Activated naive CD8-positive, alpha-beta T cell treated with anti-CD3 and anti-CD28 coated beads for 36 hours (primary cell): ENCODE measurements around the gene PRRX1. TPM values are rescaled to one million over a fixed set of nuclear protein-coding genes. Genes with fewer than 3 reads are reported as not detected.

ENCODE experiments used
- DNase-seq: peaks from one replicate; pipeline ENCODE4 v3.0.0; 2021
- H3K27ac Mint-ChIP-seq: one replicate; pipeline ENCODE4 v1.8.0; 2022; ENCODE audit warnings: mild to moderate bottlenecking, moderate library complexity, mixed read lengths
- H3K27me3 Mint-ChIP-seq: one replicate; pipeline ENCODE4 v1.8.0; 2022; ENCODE audit warnings: mild to moderate bottlenecking, mixed read lengths
- H3K36me3 Mint-ChIP-seq: one replicate; pipeline ENCODE4 v1.8.0; 2021; ENCODE audit warnings: mild to moderate bottlenecking, mixed read lengths
- H3K4me1 Mint-ChIP-seq: one replicate; pipeline ENCODE4 v1.8.0; 2021; ENCODE audit warnings: mixed read lengths
- H3K4me3 Mint-ChIP-seq: one replicate; pipeline ENCODE4 v1.8.0; 2022; ENCODE audit warnings: mild to moderate bottlenecking, moderate library complexity, mixed read lengths
- H3K9me3 Mint-ChIP-seq: one replicate; pipeline ENCODE4 v1.8.0; 2022; ENCODE audit warnings: mixed read lengths
- total RNA-seq, 2 experiments: library from RNA; stranded (reverse); gene quantifications; one replicate each; pipeline ENCODE4 v1.2.3, GENCODE V29; 2021

The PRRX1 gene
- total RNA-seq, 2 experiments from 2014 or later: not detected

DNA sequence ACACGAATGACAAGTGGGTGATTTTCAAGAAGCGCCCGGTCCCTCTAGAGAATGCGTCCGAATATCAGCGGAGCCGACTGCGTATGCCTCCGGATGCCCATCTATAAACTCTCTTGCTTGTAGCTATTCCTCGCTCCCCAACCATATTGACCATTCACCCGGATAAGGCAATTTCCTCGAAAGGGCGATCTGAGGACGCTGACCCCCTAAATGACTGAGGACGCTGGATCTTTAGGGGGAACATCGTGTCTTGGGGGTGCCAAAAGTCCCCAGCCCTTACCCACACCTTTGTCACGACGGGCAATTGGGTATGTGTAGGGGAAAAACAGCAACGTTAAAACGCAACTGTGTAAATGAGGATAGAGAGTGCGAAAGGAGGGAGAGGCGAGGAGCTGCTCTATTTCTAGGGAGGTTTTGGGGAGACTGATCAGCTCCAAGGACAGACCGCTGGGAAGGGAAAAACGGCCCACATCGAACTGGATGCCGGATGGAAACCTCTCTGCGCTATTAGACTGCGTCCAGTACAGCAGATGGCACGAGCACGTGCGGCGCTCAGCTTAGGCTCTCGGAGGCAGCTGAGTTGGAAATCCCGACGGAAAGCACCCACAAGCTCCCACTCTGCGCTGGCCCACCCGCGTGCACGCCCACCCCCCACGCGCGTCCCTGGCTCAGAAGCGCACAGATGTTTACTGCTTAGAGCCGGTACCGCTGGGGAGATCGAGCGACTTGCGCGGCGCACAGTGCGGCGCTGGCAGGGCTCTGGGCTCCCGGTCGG, 2.9 kb upstream of the PRRX1 start:
- Mint-ChIP-seq H3K27me3 (peaks cover 98% of the 10 kb centered on the region), H3K9me3 (no peaks in the 10 kb centered on the region), H3K36me3 (peaks cover 3% of the 10 kb centered on the region), H3K4me1 (peaks cover 19% of the 10 kb centered on the region), H3K4me3 (peak overlapping the region; percentile 33), H3K27ac (no peak overlapping the region)
- DNase-seq: no peak

DNA sequence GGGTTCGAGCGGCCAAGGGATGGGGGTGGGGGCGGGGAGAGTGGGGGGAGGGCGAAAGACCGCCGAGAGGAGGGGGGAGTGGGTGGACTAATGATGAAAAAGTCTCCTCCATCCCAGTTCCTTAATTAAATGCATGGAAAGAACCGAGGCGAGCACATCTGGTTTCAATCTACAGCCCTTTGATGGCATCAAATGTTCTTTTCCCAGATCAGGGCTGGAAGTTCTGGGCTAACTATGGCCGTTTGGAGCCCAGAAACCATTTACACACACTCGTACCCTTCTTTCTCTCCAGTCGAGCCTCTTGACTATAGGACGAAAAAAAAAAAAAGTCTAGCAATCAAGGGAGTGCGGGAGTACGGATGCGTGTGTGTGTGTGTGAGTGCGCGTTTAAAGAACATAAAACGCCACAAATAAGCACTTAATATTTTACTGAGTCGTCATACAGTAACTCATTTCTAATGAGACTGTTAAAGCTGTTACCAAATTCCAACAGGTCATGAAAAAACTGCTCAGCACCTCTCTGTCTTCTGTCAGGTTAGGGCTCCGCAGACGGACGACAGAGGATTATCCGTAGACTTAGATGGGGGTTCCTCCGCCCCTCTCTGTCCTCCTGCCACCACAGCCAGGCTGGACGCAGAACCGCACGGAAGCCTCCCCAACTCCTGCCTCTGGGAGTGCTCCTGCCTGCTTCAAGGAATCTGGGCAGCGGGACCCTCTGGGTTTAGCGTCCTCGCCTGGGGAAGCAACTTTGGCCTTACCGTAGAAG, 2.1 kb upstream of the PRRX1 start:
- Mint-ChIP-seq H3K4me1 (peaks cover 22% of the 10 kb centered on the region), H3K9me3 (peaks cover 4% of the 10 kb centered on the region), H3K36me3 (peaks cover 5% of the 10 kb centered on the region), H3K27ac (no peak overlapping the region), H3K4me3 (no peak overlapping the region), H3K27me3 (peaks cover 98% of the 10 kb centered on the region)
- no peak for DNase-seq

GRCh38 chr1:170662561-170663403, 1.1 kb upstream of the PRRX1 start:
- DNase-seq: no peak
- H3K9me3 Mint-ChIP-seq: peaks cover 6% of the 10 kb centered on the region
- peaks cover 98% of the 10 kb centered on the region for H3K27me3 Mint-ChIP-seq
- peaks cover 25% of the 10 kb centered on the region for H3K4me1 Mint-ChIP-seq
- no peak overlapping the region for H3K27ac Mint-ChIP-seq
- H3K36me3 Mint-ChIP-seq: peaks cover 5% of the 10 kb centered on the region
- no peak overlapping the region for H3K4me3 Mint-ChIP-seq

GRCh38 chr1:170663404-170664092, 383 bp upstream of the PRRX1 start:
- no peak for DNase-seq
- Mint-ChIP-seq H3K27ac (no peak overlapping the region), H3K4me3 (no peak overlapping the region), H3K36me3 (peaks cover 5% of the 10 kb centered on the region), H3K27me3 (peaks cover 100% of the 10 kb centered on the region), H3K9me3 (peaks cover 6% of the 10 kb centered on the region), H3K4me1 (peaks cover 29% of the 10 kb centered on the region)

- H3K27me3 Mint-ChIP-seq: peaks cover 100% of the 10 kb centered on the region
- H3K27ac Mint-ChIP-seq: no peak overlapping the region
- H3K4me1 Mint-ChIP-seq: peaks cover 30% of the 10 kb centered on the region
- no peak for DNase-seq
- H3K36me3 Mint-ChIP-seq: peaks cover 5% of the 10 kb centered on the region
- no peak overlapping the region for H3K4me3 Mint-ChIP-seq
- peaks cover 6% of the 10 kb centered on the region for H3K9me3 Mint-ChIP-seq
Measured at GRCh38 chr1:170664828-170665612, 1.1 kb downstream of the PRRX1 start.

GRCh38 chr1:170665629-170666028, 1.7 kb downstream of the PRRX1 start:
- peaks cover 100% of the 10 kb centered on the region for H3K27me3 Mint-ChIP-seq

GRCh38 chr1:170666541-170667254, 2.8 kb downstream of the PRRX1 start:
- H3K9me3 Mint-ChIP-seq: peaks cover 6% of the 10 kb centered on the region
- no peak for DNase-seq
- no peak overlapping the region for H3K27ac Mint-ChIP-seq
- peaks cover 100% of the 10 kb centered on the region for H3K27me3 Mint-ChIP-seq
- H3K36me3 Mint-ChIP-seq: peaks cover 5% of the 10 kb centered on the region
- peak overlapping the region; percentile 18 for H3K4me3 Mint-ChIP-seq
- peaks cover 26% of the 10 kb centered on the region for H3K4me1 Mint-ChIP-seq

More at GRCh38 chr1:170665629-170666028, 1.7 kb downstream of the PRRX1 start:
- Mint-ChIP-seq H3K36me3 (peaks cover 5% of the 10 kb centered on the region), H3K4me1 (peaks cover 30% of the 10 kb centered on the region), H3K27ac (no peak overlapping the region), H3K4me3 (no peak overlapping the region), H3K9me3 (peaks cover 6% of the 10 kb centered on the region)
- DNase-seq: no peak

- Mint-ChIP-seq H3K4me3 (no peak overlapping the region), H3K36me3 (peaks cover 5% of the 10 kb centered on the region), H3K9me3 (peaks cover 6% of the 10 kb centered on the region), H3K27me3 (peaks cover 97% of the 10 kb centered on the region), H3K27ac (no peak overlapping the region), H3K4me1 (peaks cover 24% of the 10 kb centered on the region)
- no peak for DNase-seq
Measured at GRCh38 chr1:170668209-170669106, 4.5 kb downstream of the PRRX1 start.

- no peak overlapping the region for H3K4me3 Mint-ChIP-seq
- peaks cover 21% of the 10 kb centered on the region for H3K4me1 Mint-ChIP-seq
- DNase-seq: no peak
- peaks cover 5% of the 10 kb centered on the region for H3K36me3 Mint-ChIP-seq
- peaks cover 6% of the 10 kb centered on the region for H3K9me3 Mint-ChIP-seq
- H3K27ac Mint-ChIP-seq: no peak overlapping the region
- H3K27me3 Mint-ChIP-seq: peaks cover 97% of the 10 kb centered on the region
Measured at GRCh38 chr1:170669107-170669445, 5.1 kb downstream of the PRRX1 start.

DNA sequence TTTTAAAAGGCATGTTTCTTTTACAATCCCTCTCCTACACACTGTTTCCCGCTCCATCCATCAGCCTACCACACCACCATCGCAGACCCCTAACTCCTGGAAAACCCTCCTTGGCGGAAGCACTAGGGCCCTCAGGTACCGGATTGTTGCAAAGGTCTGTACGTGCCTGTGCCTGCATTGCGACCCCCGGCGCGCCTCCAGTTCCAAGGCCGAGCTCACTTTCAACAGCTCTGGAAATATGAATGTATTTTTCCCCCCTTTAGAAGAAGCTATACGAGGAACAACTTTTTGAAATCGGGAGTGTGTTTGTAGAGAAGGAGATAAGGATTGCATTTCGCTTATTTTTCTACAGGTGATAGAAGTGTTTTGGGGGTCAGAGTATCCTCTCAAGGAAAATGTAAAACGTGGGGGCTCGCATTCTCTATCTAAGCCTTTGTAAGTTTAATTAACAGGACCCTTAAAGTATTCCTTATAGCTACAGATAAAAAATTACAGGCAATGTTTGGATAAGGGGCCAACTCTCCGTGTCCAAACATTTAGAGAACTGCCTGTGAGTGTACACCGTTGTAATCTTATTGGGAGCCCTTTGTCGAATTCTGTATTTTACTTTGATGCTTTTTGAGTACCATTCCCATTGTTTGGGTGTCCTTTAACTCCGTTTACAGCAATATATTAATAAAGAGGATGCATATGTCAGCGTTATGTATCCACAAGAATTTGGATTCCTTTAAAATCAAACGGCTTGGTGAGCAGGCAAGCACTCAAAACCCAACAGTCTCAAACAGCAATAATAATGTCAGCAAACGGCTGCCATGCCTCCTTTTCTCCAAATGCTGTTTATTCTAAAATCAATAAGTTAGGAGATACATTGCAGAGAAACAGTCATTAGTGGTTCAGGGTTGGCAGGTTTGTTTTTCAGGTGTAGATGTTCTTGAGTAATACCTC, 5.9 kb downstream of the PRRX1 start:
- H3K4me3 Mint-ChIP-seq: no peak overlapping the region
- no peak for DNase-seq
- H3K27ac Mint-ChIP-seq: no peak overlapping the region

DNA sequence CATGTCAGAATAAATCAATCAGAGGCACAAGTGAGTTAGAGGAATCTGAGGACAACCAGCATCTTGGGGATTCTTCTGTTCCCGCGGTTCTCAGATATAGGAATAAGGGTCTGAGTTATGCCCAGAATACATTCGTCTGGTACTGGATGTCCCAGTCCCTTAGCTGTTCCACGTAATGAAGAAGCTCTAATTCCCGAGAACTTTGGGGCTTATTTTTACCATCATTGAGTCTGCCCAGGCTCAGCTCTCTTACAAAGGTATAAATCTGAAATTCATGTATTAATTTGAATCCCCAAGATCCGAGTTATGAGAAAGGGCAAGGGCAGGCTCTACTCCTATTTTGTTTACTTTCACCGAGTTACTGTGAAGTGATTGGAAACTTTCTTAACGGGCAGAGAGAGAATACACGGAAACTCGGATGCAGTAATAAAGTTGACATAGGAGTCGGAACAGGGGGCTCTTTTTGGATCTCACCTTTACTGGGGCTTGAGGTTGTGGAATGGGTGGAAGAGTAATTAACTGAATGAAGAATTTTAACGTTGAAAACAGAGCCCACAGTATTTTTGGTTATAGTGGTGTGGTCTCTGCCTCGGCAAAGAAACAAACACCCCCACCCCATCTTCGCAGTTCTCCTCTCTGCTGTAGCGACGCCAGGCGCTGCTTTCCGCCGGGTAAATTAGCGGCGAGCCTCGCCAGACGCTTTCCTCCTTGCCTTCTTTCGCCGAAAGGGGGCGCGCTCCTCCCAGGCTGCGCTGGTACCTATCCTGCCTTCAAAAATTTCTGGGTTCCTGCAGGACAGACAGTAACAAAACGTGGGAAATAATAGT, 7.1 kb downstream of the PRRX1 start:
- Mint-ChIP-seq H3K27ac (no peak overlapping the region), H3K4me3 (no peak overlapping the region), H3K4me1 (peaks cover 11% of the 10 kb centered on the region), H3K27me3 (peaks cover 83% of the 10 kb centered on the region), H3K36me3 (peaks cover 2% of the 10 kb centered on the region), H3K9me3 (peaks cover 6% of the 10 kb centered on the region)
- peak; percentile 38 for DNase-seq

More for the DNA sequence above, 5.9 kb downstream of the PRRX1 start:
- peaks cover 92% of the 10 kb centered on the region for H3K27me3 Mint-ChIP-seq
- H3K9me3 Mint-ChIP-seq: peaks cover 6% of the 10 kb centered on the region
- H3K36me3 Mint-ChIP-seq: peaks cover 5% of the 10 kb centered on the region
- peaks cover 15% of the 10 kb centered on the region for H3K4me1 Mint-ChIP-seq
